ENCODE measurements around the gene STYXL2.

STYXL2 gene

DNA sequence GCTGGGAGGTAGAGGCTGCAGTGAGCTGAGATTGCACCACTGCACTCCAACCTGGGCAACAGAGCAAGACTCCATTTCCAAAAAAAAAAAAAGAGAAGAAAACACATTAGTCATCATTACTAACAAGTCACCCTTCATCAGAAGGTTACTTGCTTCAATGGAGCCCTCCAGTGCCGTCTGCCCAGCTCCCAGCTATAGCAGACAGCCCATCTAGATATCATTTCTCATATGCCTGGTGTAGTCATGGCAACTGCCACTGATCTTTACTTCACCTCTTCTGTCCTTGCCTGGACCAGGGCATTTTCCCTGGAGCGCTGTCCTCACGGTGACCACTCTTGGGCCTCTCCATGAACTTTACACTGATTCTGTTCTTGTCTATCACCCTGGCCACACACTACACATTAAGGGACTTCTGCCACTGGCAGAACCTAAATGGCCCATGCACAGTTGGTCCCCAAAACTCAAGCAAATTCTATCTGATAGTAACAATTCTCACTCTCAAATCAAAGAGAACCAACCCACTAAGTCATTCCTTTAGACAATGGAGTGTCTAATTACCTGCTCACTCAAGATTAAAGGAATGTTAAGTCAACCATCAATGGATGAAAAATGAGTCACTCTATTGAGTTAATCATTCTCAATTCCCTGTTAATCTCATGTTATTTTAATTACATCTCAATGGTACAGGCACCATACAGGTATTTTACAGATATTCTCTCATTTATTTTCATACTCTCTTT lies 16.6 kb upstream of the STYXL2 start:
- TF ChIP-seq, protein P1, sequence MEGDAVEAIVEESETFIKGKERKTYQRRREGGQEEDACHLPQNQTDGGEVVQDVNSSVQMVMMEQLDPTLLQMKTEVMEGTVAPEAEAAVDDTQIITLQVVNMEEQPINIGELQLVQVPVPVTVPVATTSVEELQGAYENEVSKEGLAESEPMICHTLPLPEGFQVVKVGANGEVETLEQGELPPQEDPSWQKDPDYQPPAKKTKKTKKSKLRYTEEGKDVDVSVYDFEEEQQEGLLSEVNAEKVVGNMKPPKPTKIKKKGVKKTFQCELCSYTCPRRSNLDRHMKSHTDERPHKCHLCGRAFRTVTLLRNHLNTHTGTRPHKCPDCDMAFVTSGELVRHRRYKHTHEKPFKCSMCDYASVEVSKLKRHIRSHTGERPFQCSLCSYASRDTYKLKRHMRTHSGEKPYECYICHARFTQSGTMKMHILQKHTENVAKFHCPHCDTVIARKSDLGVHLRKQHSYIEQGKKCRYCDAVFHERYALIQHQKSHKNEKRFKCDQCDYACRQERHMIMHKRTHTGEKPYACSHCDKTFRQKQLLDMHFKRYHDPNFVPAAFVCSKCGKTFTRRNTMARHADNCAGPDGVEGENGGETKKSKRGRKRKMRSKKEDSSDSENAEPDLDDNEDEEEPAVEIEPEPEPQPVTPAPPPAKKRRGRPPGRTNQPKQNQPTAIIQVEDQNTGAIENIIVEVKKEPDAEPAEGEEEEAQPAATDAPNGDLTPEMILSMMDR (IDR thresholded peaks at IDR 0.05; ENCODE audit: insufficient read depth, low read depth, low read length, missing control alignments), result no peak
- no peak for DNase-seq (ENCODE audit: low read depth)
- no peak overlapping the region for H3K4me3 ChIP-seq (ENCODE audit: low read depth, low read length)

DNA sequence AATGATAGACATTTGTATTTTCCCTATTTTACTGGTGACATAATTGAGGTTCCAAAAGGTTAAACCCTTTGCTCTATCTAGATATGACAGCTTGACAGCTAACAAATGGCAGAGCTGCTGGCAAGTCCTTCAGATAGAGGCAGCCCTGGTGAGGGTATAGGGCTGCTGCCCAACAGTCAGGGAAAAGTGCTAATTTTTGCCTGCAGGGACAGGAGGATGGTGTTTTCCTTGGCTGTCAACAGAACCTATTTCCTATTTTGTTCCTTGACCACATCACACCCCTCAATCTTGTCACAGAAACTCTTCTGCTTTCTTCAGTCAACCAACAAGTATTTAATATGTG lies 16.0 kb upstream of the STYXL2 start:
- no peak for DNase-seq (ENCODE audit: low read depth)
- TF ChIP-seq, protein P1 (IDR thresholded peaks at IDR 0.05; ENCODE audit: insufficient read depth, low read depth, low read length, missing control alignments), result no peak
- H3K4me3 ChIP-seq (ENCODE audit: low read depth, low read length), result no peak overlapping the region

DNA sequence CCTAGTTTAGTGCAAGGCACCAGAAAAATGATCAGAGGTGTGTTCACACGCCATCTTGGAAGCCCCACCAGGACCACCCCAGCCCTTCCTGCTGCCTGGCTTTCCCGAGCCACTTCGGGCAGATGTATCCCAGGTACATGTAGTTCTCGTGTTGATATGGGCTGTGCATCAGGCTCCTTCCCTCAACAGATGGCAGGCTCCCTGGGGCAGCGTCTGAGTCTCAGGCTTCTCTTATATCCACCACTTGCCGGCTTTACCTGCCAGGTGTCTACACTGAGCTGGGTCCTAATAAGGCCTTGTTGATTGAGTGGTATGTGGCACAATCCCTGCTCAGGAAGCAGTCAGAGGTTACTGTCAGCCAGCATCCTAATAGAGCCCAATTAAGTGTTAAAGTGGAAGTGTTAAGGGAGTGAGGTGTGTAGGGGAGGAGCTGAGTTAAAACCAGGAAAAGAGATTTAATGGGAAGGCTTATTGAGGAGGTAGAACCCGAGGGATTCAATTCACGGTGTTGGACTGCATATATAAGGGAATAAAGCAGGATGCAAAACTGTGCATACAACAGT lies 12.2 kb upstream of the STYXL2 start:
- no peak for DNase-seq (ENCODE audit: low read depth)
- no peak overlapping the region for H3K4me3 ChIP-seq (ENCODE audit: low read depth, low read length)
- TF ChIP-seq, protein P1 (IDR thresholded peaks at IDR 0.05; ENCODE audit: insufficient read depth, low read depth, low read length, missing control alignments), result no peak

DNA sequence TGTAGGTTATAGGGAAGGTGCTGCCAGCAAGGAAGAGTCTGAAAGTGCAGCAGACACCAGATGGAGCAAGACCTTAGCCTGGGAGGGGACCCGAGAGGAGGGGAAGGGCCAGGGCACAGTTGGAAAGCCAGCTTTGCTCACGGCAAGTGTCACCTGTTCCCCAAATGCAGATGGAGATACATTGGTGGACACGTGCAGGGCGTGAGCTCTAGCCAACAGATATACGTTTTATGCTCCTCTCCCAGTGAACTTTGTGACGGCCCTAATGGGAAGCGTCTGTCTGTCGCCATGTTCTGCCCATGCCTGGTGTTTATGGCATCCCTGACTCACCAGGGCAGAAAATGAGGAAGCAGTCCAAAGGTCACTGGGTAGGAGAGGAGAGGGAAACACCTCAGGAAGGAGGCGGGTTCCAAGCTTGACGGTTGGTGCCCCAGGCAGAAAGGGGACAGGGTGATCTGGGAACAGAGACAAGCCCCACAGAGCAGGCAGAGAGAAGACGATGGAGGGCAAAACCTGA lies 11.3 kb upstream of the STYXL2 start:
- no peak for DNase-seq (ENCODE audit: low read depth)

DNA sequence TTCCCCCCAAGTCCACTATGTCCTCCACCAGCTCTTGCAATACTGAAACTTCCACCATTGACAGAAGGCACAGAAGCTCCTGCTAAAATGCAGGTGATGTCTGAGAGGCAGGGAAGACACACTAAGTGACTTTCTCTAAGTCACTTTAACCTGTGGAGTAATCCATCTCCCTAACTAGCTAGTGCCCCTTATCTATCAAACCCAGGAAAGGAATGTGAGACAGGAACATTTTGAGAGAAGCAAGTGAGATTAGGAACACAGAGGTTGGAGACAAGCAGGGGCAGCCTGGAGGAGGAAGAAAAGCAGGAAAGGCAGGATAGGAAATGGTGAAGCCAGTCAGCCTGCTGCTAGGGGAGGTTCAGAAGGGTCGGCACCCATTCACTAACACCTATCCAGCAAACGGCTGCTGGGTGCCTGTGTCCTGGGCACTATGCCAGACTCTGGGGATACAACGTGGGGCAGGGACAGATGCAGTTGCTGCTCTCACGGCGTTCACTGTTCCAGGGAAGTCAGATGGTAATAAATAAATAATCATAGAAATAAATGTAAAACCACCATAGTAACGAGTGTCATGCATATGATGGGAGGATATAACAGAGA lies 10.7 kb upstream of the STYXL2 start:
- TF ChIP-seq, protein P1 (IDR thresholded peaks at IDR 0.05; ENCODE audit: insufficient read depth, low read depth, low read length, missing control alignments), result no peak
- DNase-seq (ENCODE audit: low read depth), result no peak
- no peak overlapping the region for H3K4me3 ChIP-seq (ENCODE audit: low read depth, low read length)

More for the DNA sequence above, 11.3 kb upstream of the STYXL2 start:
- TF ChIP-seq, protein P1 (IDR thresholded peaks at IDR 0.05; ENCODE audit: insufficient read depth, low read depth, low read length, missing control alignments), result no peak
- no peak overlapping the region for H3K4me3 ChIP-seq (ENCODE audit: low read depth, low read length)

DNA sequence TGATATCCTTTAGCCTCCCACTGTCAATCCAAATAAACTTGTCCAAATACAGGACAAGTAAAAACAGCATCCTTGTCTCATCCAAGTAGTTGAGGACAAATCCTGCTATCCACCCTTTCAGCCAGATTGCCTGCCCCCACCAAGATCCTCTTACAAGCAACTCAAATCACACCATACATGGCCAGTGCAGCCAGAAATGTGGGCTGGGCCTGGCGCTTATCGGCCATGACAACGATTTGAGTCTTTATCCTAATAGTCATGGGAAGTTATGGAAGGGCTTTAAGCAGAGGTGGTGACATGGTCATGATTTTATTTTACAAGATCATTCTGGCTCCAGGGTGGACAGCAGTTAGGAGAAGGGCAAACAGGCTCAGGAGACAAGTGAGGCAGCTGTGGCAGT lies 10.0 kb upstream of the STYXL2 start:
- TF ChIP-seq, protein P1 (IDR thresholded peaks at IDR 0.05; ENCODE audit: insufficient read depth, low read depth, low read length, missing control alignments), result no peak
- DNase-seq (ENCODE audit: low read depth), result no peak
- H3K4me3 ChIP-seq (ENCODE audit: low read depth, low read length), result no peak overlapping the region
